OCI-M2 (cell line): ENCODE measurements around the gene KLHL17.

Source experiments
- DNase-seq: peaks from one replicate; lab custom pipeline; 2025; ENCODE audit not compliant: unreplicated experiment; lab: John Stamatoyannopoulos, UW

Gene KLHL17

DNA sequence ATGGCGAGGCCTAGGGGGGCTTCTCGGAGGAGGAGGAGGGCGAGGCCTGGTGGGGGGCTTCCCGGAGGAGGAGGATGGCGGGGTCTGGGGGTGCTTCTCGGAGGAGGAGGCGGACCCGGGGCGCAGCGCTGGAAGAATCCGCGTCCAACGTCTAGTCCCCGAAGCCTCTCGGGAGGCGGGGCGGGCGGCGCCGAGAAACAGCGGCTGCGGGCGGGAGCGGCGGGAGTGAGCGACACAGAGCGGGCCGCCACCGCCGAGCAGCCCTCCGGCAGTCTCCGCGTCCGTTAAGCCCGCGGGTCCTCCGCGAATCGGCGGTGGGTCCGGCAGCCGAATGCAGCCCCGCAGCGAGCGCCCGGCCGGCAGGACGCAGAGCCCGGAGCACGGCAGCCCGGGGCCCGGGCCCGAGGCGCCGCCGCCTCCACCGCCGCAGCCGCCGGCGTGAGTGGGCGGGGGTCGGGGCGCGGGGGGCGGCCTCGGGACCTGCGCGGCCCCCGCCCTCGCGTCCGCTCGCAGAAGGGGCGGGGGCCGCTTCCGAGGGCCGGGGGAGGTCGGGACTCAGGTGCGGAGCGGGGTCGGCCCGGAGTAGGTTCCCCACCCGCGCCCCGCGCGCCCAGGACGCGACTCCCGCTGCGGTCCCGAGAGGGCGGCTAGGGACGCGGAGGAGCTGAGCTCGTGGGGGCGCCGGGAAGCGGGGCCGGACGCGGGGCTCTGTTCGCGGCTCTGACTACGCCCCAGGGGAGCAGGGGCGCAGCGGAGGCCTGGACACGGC, at the start of gene KLHL17:
Gene KLHL17 (plus strand): TSS at position 222 of the 769 bp plus-strand sequence. CDS start 110 bp downstream, at position 332.
- DNase-seq: no peak

DNA sequence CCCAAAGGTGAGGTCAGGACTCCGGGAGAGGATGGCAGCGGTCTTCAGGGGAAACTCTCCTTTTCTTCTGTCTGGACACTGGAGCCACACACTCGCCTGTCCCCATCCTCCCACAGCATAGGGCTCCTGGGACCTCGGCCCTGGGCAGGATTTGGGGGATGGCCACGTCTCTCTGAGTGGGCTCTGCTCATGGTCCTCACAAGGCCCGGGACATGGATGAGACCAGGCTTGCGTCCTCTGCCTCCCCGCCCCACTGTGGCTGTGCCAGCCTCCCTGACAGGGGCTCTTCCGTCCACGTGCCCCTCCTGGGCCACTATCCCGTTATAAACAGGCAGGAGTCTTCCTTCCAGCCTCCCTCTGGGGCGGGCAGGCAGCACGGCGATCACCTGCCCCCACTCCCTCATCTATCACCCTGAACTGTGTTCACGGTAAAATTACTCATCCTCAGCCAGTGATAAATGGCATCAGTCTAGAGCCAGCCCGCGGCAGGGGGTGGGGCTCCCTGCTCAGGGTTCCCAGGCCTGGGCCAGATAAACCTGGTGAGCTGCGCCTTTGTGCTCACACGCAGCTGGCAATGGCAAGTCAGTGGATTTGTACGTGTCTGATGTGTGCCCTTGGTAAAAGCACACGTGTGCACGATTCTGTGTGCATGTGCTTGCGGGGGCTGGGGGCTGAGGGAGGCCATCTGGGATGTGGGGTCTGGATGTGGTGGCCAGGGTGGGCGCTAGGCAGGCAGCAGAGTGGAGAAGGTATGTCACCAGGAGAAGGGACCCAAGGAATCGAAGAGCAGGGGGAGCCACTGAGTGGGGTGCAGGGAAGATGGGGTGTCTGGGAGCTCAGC, 49.3 kb upstream of the KLHL17 start:
- DNase-seq: no peak

- no peak for DNase-seq
Observed at GRCh38 chr1:911875-912739, 48.3 kb upstream of the KLHL17 start.

DNA sequence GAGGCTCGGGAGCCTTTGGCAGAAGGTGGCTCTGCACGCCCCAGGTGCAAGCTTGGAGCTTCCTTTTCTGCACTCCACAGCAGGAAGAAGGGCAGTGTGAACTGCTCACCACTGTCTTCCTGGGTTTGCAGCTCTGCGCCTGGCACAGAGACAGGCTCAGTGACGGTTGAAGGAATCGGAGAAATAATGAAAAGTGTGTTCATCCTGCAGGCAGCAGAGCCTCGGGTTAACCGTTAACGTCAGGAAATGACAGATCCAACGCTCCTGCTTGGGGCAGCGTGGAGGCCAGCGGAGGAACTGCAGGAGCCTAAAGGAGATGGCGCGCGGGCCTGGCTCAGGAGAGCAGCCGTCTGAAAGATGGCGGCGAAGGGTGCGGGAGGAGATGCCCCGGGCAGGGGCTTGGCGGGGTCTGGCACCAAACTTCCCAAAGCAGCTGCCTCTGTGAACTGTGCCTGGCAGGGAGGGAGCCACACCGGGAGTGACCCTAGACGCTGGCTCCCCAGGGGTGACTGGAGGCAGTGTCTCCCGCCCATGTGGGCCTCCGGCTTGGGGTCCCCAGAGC, 47.6 kb upstream of the KLHL17 start:
- DNase-seq: no peak

DNA sequence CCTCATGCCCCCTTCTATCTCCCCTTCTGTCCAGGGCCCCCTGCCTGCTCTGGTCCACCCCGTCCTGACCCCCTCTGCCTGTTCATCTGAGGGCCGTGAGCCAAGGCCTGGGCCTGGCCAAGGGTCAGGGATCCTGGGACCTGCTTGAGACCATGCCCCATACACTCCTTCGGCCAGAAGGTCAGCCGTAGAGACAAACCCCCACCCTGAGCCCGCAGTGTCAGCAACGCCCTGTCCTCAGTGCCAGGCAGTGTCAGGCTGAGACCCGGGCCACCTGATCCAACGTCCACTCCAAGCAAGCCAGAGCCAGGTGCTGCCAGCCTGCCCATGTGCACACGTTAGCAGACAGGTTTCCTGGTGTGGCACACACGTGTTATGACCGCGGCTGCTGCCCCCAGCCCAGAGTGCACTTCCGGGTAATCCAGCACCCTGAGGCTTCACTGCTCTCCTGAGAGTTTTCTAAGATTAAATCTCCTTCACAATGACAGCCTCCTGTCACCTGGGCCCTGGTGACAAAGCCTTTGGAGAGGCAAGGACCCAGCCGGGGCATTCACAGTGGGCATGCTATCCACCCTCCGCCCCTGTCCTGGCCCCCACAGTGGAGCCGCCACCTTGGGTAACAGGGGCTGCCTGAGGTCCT, 46.8 kb upstream of the KLHL17 start:
- DNase-seq: no peak

DNA sequence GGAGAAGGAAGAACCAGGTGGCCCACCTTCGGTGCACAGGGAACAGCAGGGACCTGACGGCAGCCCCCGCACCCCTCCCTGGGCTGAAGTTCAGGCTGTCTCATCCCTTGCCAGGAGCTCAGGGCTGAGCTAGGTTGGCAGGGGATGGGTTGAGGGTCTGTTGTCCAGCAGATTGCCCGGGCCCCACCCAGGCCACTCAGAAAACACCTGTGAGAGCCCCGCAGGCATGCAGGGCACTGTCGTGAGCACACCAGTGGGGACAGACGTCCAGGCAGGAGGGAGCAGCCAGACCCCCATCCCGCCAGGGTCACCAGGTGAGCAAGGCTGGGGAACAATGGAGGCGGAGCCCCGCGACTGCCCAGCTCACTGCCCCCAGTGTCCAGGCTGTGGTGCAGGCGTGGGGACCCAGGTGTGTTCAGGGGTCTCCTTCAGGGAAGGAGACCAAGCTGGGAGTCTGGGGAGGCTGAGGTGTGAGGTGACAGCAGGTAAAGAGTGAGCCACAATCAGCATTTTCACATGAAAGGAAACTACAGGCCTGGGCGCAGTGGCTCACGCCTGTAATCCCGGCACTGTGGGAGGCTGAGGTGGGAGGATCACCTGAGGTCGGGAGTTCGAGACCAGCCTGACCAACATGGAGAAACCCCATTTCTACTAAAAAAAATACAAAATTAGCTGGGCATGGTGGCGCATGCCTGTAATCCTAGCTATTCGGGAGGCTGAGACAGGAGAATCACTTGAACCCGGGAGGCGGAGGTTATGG, 46.1 kb upstream of the KLHL17 start:
- no peak for DNase-seq

GRCh38 chr1:914891-915280, 45.5 kb upstream of the KLHL17 start:
- DNase-seq: no peak

GRCh38 chr1:915295-916172, 44.9 kb upstream of the KLHL17 start:
- no peak for DNase-seq

- no peak for DNase-seq
Observed at GRCh38 chr1:916173-917075, 44.0 kb upstream of the KLHL17 start.

DNA sequence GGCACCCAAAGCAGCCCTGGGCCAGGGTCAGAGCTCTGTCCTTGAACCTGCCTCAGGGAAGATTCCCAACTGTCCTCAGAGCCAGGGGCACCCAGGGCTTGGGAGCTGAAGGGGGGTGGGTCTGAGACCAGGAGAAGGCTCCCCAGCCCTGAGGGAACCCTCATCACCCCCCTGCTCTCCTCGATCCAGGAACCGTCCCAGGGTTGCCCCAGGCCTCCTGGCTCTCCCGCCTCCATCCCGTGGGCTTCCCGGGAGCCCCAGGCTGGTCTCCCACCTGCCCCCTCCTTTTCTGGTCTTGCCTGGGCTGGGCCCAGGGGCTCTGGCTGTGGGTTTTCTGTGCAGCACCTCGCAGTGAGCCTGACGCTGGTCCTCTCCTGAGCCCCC, 43.3 kb upstream of the KLHL17 start:
- no peak for DNase-seq

DNA sequence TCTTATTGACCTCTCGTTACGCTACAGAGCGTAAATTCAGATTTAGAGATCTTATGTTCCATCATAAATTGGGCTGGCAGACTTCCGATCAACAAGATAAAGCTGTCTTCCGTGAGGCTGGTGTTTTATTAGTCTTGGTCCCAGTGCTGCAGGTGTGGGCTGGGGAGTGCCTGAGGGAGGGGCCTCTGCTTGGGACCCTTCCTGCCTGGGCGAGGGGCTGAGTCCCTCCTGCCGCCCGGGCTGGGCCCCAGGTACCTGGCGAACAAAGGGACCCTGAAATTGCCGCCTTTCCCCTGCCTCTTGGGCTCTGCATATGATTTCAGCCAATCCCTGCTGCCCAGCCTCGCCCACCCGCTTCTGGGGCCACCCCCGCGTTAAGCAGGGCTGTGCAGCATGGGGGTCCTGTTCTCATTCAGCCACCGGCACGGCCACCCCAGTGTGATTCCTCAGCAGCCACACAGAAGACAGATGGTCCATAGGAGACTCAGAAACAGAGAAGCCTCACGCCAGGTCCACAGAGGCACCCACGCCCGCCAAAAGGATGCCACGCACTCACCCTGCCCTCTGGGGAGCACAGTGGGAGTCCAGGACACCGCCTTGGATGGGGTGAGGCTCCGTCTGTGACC, 42.8 kb upstream of the KLHL17 start:
- DNase-seq: no peak

- DNase-seq: no peak
Observed at GRCh38 chr1:918353-918752, 42.0 kb upstream of the KLHL17 start.

DNA sequence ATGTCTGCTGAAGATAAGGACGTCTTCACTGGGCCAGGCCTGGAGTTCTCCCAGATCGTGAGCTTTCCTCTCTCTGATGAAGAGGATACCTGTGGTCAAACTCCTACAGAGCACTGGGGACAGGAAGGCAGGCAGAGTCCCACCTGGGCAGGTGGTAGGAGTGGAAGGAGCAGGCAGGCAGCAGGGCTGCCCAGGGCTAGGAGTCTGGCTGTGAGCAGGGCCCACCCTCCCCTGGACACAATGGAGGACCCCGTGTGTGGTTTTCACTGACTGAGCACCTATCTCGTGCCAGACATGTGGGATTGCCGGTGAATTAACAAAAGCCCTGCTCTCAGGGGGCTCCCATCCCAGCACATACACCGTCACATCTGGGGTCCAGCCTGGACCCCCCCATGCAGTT, 41.5 kb upstream of the KLHL17 start:
- no peak for DNase-seq

DNA sequence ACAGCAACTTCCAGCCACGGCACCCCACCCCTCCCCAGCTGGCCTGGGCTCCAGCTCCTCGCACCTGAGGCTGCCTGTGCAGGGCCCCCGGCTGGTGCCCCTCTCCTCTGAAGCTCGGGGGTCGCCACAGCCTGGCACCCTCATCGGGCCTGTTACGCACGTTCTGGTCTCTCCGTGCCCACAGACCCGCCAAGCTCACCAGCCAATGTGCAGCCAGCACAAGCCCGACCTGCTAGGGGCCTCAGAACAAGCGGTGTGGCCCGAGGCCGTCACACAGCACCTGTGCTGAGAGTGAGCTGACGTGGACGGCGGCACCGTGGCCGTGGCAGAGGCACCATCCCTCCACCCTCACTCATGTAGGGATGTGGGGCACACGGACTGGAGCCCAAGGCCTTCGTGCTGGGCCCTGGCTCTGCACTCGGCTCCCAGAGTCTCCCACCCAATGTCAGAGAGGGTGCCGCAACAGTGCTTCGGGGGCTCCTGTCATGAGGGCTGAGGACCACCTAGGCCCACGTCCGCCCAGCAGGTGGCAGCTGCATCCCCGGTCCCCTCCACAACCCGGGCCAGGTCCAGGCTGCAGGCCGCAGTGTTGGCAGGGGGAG, 41.0 kb upstream of the KLHL17 start:
- no peak for DNase-seq

DNA sequence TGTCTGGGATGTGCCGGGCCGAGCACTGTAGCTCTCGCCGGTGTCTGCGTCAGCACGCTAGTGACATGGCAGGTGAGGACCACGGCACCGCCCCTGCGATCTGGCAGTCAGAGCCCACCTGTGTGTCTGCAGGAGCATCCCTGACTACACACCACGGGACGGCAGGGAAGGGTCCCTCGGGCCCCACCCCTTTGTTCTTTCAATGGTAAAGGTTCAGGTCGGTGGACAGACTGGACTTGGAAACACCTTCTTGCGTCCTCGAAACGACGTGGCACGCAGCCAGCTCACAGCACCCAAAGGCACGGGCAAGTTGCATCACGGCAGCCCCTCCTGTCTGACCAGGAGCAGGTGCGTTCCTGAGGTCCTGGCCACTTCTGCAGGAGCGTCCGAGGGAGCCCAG, 40.4 kb upstream of the KLHL17 start:
- no peak for DNase-seq

- DNase-seq: no peak
Observed at GRCh38 chr1:920521-920920, 39.9 kb upstream of the KLHL17 start.
